Measurements from ENCODE around the gene SEZ6L2.

GRCh38 chr16:29876217-29876593 lies 23.1 kb downstream of the SEZ6L2 start:
- TF ChIP-seq SIN3A (conservative IDR thresholded peaks at IDR 0.05 in 1 of 2, IDR thresholded peaks at IDR 0.05 in 1 of 2; ENCODE audit: low read depth in 1 of 2, low read length in 2 of 2) (no peak), EZH2 (IDR thresholded peaks at IDR 0.05; ENCODE audit: low read depth, low read length, severe bottlenecking) (no peak), CTCF (IDR thresholded peaks at IDR 0.05; ENCODE audit: control extremely low read depth in 1 of 3, insufficient read depth in 1 of 3, low read depth in 1 of 3, low read length in 3 of 3) (no peak), HDAC6 (IDR thresholded peaks at IDR 0.05; ENCODE audit: low read depth, low read length) (no peak), ZNF274 (IDR thresholded peaks at IDR 0.05; ENCODE audit: borderline replicate concordance, extremely low read depth, low read length) (no peak), TBP (IDR thresholded peaks at IDR 0.05; ENCODE audit: low read depth, low read length) (no peak)
- TF ChIP-seq, protein P1, sequence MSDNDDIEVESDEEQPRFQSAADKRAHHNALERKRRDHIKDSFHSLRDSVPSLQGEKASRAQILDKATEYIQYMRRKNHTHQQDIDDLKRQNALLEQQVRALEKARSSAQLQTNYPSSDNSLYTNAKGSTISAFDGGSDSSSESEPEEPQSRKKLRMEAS (IDR thresholded peaks at IDR 0.05) = no peak
